DND-41 (cell line): ENCODE data around the gene INPP5A.

Source experiments
- ATAC-seq: fragments of 200-7000 bp; cut with Tn5 transposase; 3 replicates; pipeline ENCODE4 v1.9.1; 2021; ENCODE audit warnings: low read depth; ENCODE audit not compliant: insufficient read depth
- DNase-seq: peaks from one replicate; pipeline ENCODE4 v3.0.0-alpha.2; 2020
- H2AFZ ChIP-seq: 2 replicates; pipeline ENCODE4 v1.6.0; 2012; ENCODE audit warnings: low read depth, low read length
- H3K27ac ChIP-seq: 2 replicates; pipeline ENCODE4 v1.5.1; 2012; ENCODE audit warnings: low read length, inconsistent platforms
- H3K27me3 ChIP-seq: fragments of 200-600 bp; sonication (generic); 2 replicates; pipeline ENCODE4 v1.6.0; 2012; ENCODE audit warnings: low read length, mild to moderate bottlenecking, inconsistent platforms; ENCODE audit not compliant: insufficient read depth, poor library complexity
- H3K36me3 ChIP-seq: 2 replicates; pipeline ENCODE4 v1.5.1; 2012; ENCODE audit warnings: low read length, inconsistent platforms; ENCODE audit not compliant: insufficient read depth
- H3K4me1 ChIP-seq: 2 replicates; pipeline ENCODE4 v1.5.1; 2012; ENCODE audit warnings: mild to moderate bottlenecking, low read length; ENCODE audit not compliant: insufficient read depth
- H3K4me2 ChIP-seq: 2 replicates; pipeline ENCODE4 v1.6.0; 2012; ENCODE audit warnings: mild to moderate bottlenecking, moderate library complexity, low read length, inconsistent platforms; ENCODE audit not compliant: insufficient read depth
- H3K4me3 ChIP-seq, 2 experiments: fragments of 200-600 bp in 1 of 2; shearing (Covaris generic) in 1 of 2; 2 replicates each; pipeline ENCODE4 v1.5.1; 2012 to 2016; ENCODE audit warnings: inconsistent platforms in 2 of 2, low read length in 2 of 2, mild to moderate bottlenecking in 2 of 2, low read depth in 1 of 2, moderate library complexity in 1 of 2
- H3K79me2 ChIP-seq: 2 replicates; pipeline ENCODE4 v1.6.0; 2012; ENCODE audit warnings: low read length, inconsistent platforms; ENCODE audit not compliant: insufficient read depth
- H3K9ac ChIP-seq: 2 replicates; pipeline ENCODE4 v1.6.0; 2012; ENCODE audit warnings: low read depth, mild to moderate bottlenecking, inconsistent platforms, low read length, moderate library complexity
- H3K9me3 ChIP-seq: 2 replicates; pipeline ENCODE4 v1.5.1; 2012; ENCODE audit warnings: low read length, moderate library complexity, mild to moderate bottlenecking, inconsistent platforms; ENCODE audit not compliant: insufficient read depth, severe bottlenecking
- H4K20me1 ChIP-seq: 2 replicates; pipeline ENCODE4 v1.6.0; 2012; ENCODE audit warnings: low read length; ENCODE audit not compliant: insufficient read depth
- EZH2 ChIP-seq: IDR thresholded peaks from 3 replicates; pipeline ENCODE4 v1.6.1; 2012; ENCODE audit warnings: borderline replicate concordance, low read depth, mild to moderate bottlenecking, moderate library complexity, low read length, inconsistent platforms; ENCODE audit not compliant: severe bottlenecking
- TF ChIP-seq, protein P1 (sequence below): IDR thresholded peaks from 2 replicates; pipeline ENCODE4 v1.5.1; 2012; ENCODE audit warnings: borderline replicate concordance, low read length, moderate library complexity, mild to moderate bottlenecking; ENCODE audit not compliant: poor library complexity, severe bottlenecking; ENCODE audit errors: extremely low read depth

INPP5A gene

GRCh38 chr10:132755166-132755711, 217.7 kb downstream of the INPP5A start:
- Histone ChIP-seq H3K79me2 (no peaks in the 10 kb centered on the region), H3K4me3 (no peak overlapping the region), H3K9ac (no peak overlapping the region), H3K4me2 (no peak overlapping the region), H3K27me3 (no peaks in the 10 kb centered on the region), H3K9me3 (no peaks in the 10 kb centered on the region), H3K4me1 (no peaks in the 10 kb centered on the region), H3K27ac (no peak overlapping the region), H2AFZ (no peak overlapping the region), H4K20me1 (peaks cover 4% of the 10 kb centered on the region), H3K36me3 (peaks cover 64% of the 10 kb centered on the region)
- DNase-seq = no peak
- TF ChIP-seq EZH2 = no peak
- TF ChIP-seq, protein P1, sequence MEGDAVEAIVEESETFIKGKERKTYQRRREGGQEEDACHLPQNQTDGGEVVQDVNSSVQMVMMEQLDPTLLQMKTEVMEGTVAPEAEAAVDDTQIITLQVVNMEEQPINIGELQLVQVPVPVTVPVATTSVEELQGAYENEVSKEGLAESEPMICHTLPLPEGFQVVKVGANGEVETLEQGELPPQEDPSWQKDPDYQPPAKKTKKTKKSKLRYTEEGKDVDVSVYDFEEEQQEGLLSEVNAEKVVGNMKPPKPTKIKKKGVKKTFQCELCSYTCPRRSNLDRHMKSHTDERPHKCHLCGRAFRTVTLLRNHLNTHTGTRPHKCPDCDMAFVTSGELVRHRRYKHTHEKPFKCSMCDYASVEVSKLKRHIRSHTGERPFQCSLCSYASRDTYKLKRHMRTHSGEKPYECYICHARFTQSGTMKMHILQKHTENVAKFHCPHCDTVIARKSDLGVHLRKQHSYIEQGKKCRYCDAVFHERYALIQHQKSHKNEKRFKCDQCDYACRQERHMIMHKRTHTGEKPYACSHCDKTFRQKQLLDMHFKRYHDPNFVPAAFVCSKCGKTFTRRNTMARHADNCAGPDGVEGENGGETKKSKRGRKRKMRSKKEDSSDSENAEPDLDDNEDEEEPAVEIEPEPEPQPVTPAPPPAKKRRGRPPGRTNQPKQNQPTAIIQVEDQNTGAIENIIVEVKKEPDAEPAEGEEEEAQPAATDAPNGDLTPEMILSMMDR = no peak
- no peak for ATAC-seq

DNA sequence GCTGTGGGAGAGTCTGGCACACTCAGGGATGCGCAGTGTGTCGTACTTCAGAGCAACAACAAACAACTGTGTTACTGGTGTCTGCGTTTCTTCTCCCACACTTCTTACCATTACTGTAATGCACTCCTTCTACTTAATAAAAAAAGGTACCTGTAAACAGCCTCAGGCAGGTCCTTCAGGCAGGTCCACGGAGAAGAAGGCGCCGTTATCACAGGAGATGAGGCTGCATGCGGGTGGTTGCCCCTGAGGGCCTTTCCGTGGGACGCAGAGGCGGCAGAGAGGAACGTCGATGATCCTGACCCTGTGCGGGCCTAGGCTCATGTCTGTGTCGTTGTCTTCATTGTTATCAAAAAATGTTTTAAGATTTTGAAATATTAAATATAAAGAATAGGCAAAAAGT, 219.0 kb downstream of the INPP5A start:
- Histone ChIP-seq H3K4me2 (no peak overlapping the region), H3K9ac (no peak overlapping the region), H3K79me2 (no peaks in the 10 kb centered on the region), H2AFZ (no peak overlapping the region), H3K4me1 (no peaks in the 10 kb centered on the region), H3K27ac (no peak overlapping the region), H3K9me3 (no peaks in the 10 kb centered on the region), H3K27me3 (no peaks in the 10 kb centered on the region), H4K20me1 (no peaks in the 10 kb centered on the region; the same call in 1 of the 2 replicates), H3K36me3 (peaks cover 58% of the 10 kb centered on the region), H3K4me3 (no peak overlapping the region)
- TF ChIP-seq, protein P1 = no peak
- no peak for TF ChIP-seq EZH2
- no peak for ATAC-seq
- DNase-seq = no peak

GRCh38 chr10:132757171-132757570, 219.6 kb downstream of the INPP5A start:
- Histone ChIP-seq H2AFZ (no peak overlapping the region), H3K4me3 (no peak overlapping the region), H3K4me1 (no peaks in the 10 kb centered on the region), H4K20me1 (no peaks in the 10 kb centered on the region; the same call in 1 of the 2 replicates), H3K27me3 (no peaks in the 10 kb centered on the region), H3K27ac (no peak overlapping the region), H3K9me3 (no peaks in the 10 kb centered on the region), H3K36me3 (peaks cover 58% of the 10 kb centered on the region), H3K9ac (no peak overlapping the region), H3K79me2 (no peaks in the 10 kb centered on the region), H3K4me2 (no peak overlapping the region)
- DNase-seq = no peak
- TF ChIP-seq EZH2 = no peak
- TF ChIP-seq, protein P1 = no peak
- ATAC-seq = no peak
